Mesothelial cell of epicardium (in vitro differentiated cells): Measurements from ENCODE around the gene HIGD2A. TPM values are rescaled to one million over a fixed set of nuclear protein-coding genes. Genes with fewer than 3 reads are reported as not detected.

Experiments
- DNase-seq, 2 experiments: peaks; one replicate each; pipeline ENCODE4 v3.0.0; 2021; ENCODE audit warnings: low spot score in 2 of 2; ENCODE audit not compliant: unreplicated experiment in 2 of 2
- H3K27ac Mint-ChIP-seq: 2 replicates; pipeline ENCODE4 v1.8.0; 2021; ENCODE audit warnings: mixed read lengths
- H3K27me3 Mint-ChIP-seq: 2 replicates; pipeline ENCODE4 v1.8.0; 2021; ENCODE audit warnings: low read depth, mixed read lengths
- H3K36me3 Mint-ChIP-seq: 2 replicates; pipeline ENCODE4 v1.8.0; 2021; ENCODE audit warnings: mixed read lengths
- H3K4me1 Mint-ChIP-seq: 2 replicates; pipeline ENCODE4 v1.8.0; 2021; ENCODE audit warnings: mixed read lengths
- H3K4me3 Mint-ChIP-seq: 2 replicates; pipeline ENCODE4 v1.8.0; 2021; ENCODE audit warnings: mild to moderate bottlenecking, moderate library complexity, mixed read lengths
- H3K9me3 Mint-ChIP-seq: 2 replicates; pipeline ENCODE4 v1.8.0; 2021; ENCODE audit warnings: mixed read lengths
- microRNA-seq: library from miRNA; unstranded; fragments of <30 nt; microRNA quantifications from one replicate; pipeline ENCODE4 v1.2.0, GENCODE V29; 2021; ENCODE audit warnings: inconsistent platforms, mixed read lengths
- total RNA-seq: library from RNA; stranded (reverse); gene quantifications from 3 replicates; pipeline ENCODE4 v1.2.1, GENCODE V29; 2021
- TF ChIP-seq, protein P1 (sequence below): fragments of 200-600 bp; sonication (generic); IDR thresholded peaks from one replicate; pipeline ENCODE4 v1.5.0; 2021; ENCODE audit warnings: antibody characterized with exemption; ENCODE audit not compliant: unreplicated experiment

HIGD2A gene
- total RNA-seq, 1 donor from 2014 or later: 82.5 TPM

DNA sequence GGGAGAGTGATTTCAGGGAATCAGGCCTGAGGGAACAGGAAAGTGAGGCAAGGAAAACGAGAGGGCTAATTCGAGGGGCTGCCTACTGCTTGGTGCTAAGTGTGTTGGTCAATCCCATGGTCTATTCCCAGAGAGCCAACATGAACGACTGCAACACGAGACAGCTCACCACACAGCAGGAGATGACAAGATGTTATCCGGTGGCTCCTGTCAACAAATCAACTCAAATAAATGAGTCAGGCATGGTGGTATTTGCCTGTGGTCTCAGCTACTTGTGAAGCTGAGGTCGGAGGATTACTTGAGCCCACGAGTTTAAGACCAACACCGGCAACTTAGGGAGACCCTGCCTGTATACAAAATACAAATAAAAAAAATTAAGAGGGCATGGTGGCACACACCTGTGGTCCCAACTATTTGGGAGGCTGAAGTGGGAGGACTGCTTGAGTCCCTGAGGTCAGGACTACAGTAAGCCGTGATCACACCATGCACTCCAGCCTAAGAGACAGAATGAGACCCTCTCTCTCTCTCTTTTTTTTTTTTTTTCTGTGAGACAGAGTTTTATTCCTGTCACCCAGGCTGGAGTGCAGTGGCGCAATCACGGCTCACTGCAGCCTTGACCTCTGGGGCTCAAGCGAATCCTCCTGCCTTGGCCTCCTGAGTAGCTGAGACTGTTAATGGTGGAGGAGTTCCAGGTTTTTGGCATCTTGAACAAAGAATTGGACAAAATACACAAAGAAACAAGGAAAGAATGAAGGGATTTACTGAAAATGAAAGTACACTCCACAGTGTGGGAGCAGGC, 50.6 kb downstream of the HIGD2A start:
- Mint-ChIP-seq H3K27ac (no peak overlapping the region), H3K4me3 (no peak overlapping the region), H3K9me3 (no peaks in the 10 kb centered on the region), H3K4me1 (no peaks in the 10 kb centered on the region), H3K36me3 (no peaks in the 10 kb centered on the region), H3K27me3 (peaks cover 13% of the 10 kb centered on the region)
- DNase-seq: no peak
- TF ChIP-seq, protein P1, sequence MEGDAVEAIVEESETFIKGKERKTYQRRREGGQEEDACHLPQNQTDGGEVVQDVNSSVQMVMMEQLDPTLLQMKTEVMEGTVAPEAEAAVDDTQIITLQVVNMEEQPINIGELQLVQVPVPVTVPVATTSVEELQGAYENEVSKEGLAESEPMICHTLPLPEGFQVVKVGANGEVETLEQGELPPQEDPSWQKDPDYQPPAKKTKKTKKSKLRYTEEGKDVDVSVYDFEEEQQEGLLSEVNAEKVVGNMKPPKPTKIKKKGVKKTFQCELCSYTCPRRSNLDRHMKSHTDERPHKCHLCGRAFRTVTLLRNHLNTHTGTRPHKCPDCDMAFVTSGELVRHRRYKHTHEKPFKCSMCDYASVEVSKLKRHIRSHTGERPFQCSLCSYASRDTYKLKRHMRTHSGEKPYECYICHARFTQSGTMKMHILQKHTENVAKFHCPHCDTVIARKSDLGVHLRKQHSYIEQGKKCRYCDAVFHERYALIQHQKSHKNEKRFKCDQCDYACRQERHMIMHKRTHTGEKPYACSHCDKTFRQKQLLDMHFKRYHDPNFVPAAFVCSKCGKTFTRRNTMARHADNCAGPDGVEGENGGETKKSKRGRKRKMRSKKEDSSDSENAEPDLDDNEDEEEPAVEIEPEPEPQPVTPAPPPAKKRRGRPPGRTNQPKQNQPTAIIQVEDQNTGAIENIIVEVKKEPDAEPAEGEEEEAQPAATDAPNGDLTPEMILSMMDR: no peak

Small RNAs within 50 kb of the gene (microRNA-seq; reads per million reads assigned to microRNA genes)
- 10.3 reads per million, percentile 33 among the genes with 10 or more reads in this experiment for gene MIR1271

Other genes with a start within 250 kb of the HIGD2A start
- 39.8 to 43.4 TPM (median 43.0 TPM) in 3 replicates for gene SIMC1, start 150.3 kb upstream of the HIGD2A start, total RNA-seq
- gene KIAA1191, start 27.0 kb upstream of the HIGD2A start, total RNA-seq: 91.3 to 94.5 TPM (median 91.8 TPM) in 3 replicates
- gene ARL10, start 23.3 kb upstream of the HIGD2A start, total RNA-seq: 39.4 to 46.0 TPM (median 42.8 TPM) in 3 replicates
- gene NOP16, start 153 bp upstream of the HIGD2A start, total RNA-seq: 23.4 to 27.7 TPM (median 26.2 TPM) in 3 replicates
- 43.3 to 46.8 TPM (median 44.1 TPM) in 3 replicates for gene CLTB, start 27.8 kb downstream of the HIGD2A start, total RNA-seq
- 52.7 to 54.7 TPM (median 53.9 TPM) in 3 replicates for gene FAF2, start 59.6 kb downstream of the HIGD2A start, total RNA-seq
- 161 to 169 TPM (median 169 TPM) in 3 replicates for gene RNF44, start 148.7 kb downstream of the HIGD2A start, total RNA-seq
- 0.45 to 1.1 TPM (median 0.50 TPM) in 3 replicates for gene CDHR2, start 160.6 kb downstream of the HIGD2A start, total RNA-seq
- 1.0 to 1.3 TPM (median 1.1 TPM) in 3 replicates for gene GPRIN1, start 221.4 kb downstream of the HIGD2A start, total RNA-seq
- not detected in 3 replicates for gene SNCB, start 241.8 kb downstream of the HIGD2A start, total RNA-seq
- gene EIF4E1B, start 241.9 kb downstream of the HIGD2A start, total RNA-seq: not detected in 3 replicates